Smooth muscle cell (in vitro differentiated cells): ENCODE data around the gene RAPGEF3. TPM values are rescaled to one million over a fixed set of nuclear protein-coding genes. Genes with fewer than 3 reads are reported as not detected.

Source experiments
- DNase-seq: peaks from one replicate; lab custom pipeline; 2025; ENCODE audit not compliant: unreplicated experiment; lab: John Stamatoyannopoulos, UW
- H2AFZ ChIP-seq: fragments of 200-600 bp; sonication (generic); 2 replicates; pipeline ENCODE4 v1.6.0; 2016; ENCODE audit warnings: antibody characterized with exemption, low read depth, mild to moderate bottlenecking
- H3F3A ChIP-seq: fragments of 200-600 bp; sonication (generic); 2 replicates; pipeline ENCODE4 v1.6.0; 2017; ENCODE audit warnings: antibody characterized with exemption, low read depth
- H3K27ac ChIP-seq: fragments of 200-600 bp; sonication (generic); 2 replicates; pipeline ENCODE4 v1.5.1; 2016; ENCODE audit warnings: low read depth, mild to moderate bottlenecking
- H3K27me3 ChIP-seq: fragments of 200-600 bp; sonication (generic); 2 replicates; pipeline ENCODE4 v1.6.1; 2016; ENCODE audit warnings: low read depth, mild to moderate bottlenecking
- H3K36me3 ChIP-seq: fragments of 200-600 bp; sonication (generic); 2 replicates; pipeline ENCODE4 v1.5.1; 2016; ENCODE audit warnings: low read depth
- H3K4me1 ChIP-seq: fragments of 200-600 bp; sonication (generic); 2 replicates; pipeline ENCODE4 v1.5.1; 2016; ENCODE audit warnings: low read depth
- H3K4me2 ChIP-seq: fragments of 200-600 bp; sonication (generic); 2 replicates; pipeline ENCODE4 v1.6.0; 2016; ENCODE audit warnings: mild to moderate bottlenecking
- H3K4me3 ChIP-seq: fragments of 200-600 bp; sonication (generic); 2 replicates; pipeline ENCODE4 v1.5.1; 2016; ENCODE audit warnings: mild to moderate bottlenecking
- H3K79me2 ChIP-seq: fragments of 200-600 bp; sonication (generic); 2 replicates; pipeline ENCODE4 v1.6.0; 2016; ENCODE audit warnings: low read depth, mild to moderate bottlenecking
- H3K9ac ChIP-seq: fragments of 200-600 bp; sonication (generic); 2 replicates; pipeline ENCODE4 v1.6.0; 2016; ENCODE audit warnings: low read depth
- H3K9me3 ChIP-seq: fragments of 200-600 bp; sonication (generic); replicated peaks from 2 replicates; pipeline ENCODE4 v1.5.1; 2016; ENCODE audit warnings: low read depth
- H4K20me1 ChIP-seq: fragments of 200-600 bp; sonication (generic); 2 replicates; pipeline ENCODE4 v1.6.0; 2016; ENCODE audit warnings: low read depth
- CTCF ChIP-seq: fragments of 200-600 bp; sonication (generic); IDR thresholded peaks from 2 replicates; pipeline ENCODE4 v1.5.1; 2017; ENCODE audit warnings: borderline replicate concordance, mild to moderate bottlenecking, antibody characterized with exemption; ENCODE audit not compliant: insufficient read depth, poor library complexity, severe bottlenecking
- WGBS: methylation state at CpG from one replicate; pipeline ENCODE4 v1.1.7; 2016; ENCODE audit warnings: low lambda C conversion rate; 5-methylcytosine and 5-hydroxymethylcytosine counted together
- polyA plus RNA-seq: library from polyadenylated mRNA; unstranded; fragments of >200 nt; fragmentation: Nextera tagmentation; extraction: Ambion mirVana; gene quantifications from 2 replicates; pipeline ENCODE4 v1.2.1, GENCODE V29; 2016
- total RNA-seq: library from RNA; depleted of rRNA; stranded (reverse); fragments of >200 nt; gene quantifications from 2 replicates; pipeline ENCODE4 v1.2.3, GENCODE V29; 2014

Gene RAPGEF3
- total and polyA plus RNA-seq, 2 experiments from 2014 or later = 1.9 to 5.6 TPM

GRCh38 chr12:47735649-47736048 is 23.0 kb downstream of the RAPGEF3 start:
- no peak for TF ChIP-seq CTCF
- no peaks in the 10 kb centered on the region for H4K20me1 ChIP-seq
- H3K27me3 ChIP-seq = no peaks in the 10 kb centered on the region
- H3K4me3 ChIP-seq = no peak overlapping the region
- WGBS = 79% methylated on average over 11 of the region's 11 CpGs
- H3K27ac ChIP-seq = no peak overlapping the region
- no peaks in the 10 kb centered on the region for H3K36me3 ChIP-seq
- H3K79me2 ChIP-seq = no peaks in the 10 kb centered on the region
- H3K9ac ChIP-seq = no peak overlapping the region
- no peaks in the 10 kb centered on the region for H3K9me3 ChIP-seq
- no peak overlapping the region for H2AFZ ChIP-seq
- no peak for DNase-seq
- no peak overlapping the region for H3K4me2 ChIP-seq
- H3F3A ChIP-seq = no peaks in the 10 kb centered on the region
- H3K4me1 ChIP-seq = peaks cover 11% of the 10 kb centered on the region

GRCh38 chr12:47734725-47735480 is 23.8 kb downstream of the RAPGEF3 start:
- no peak overlapping the region for H3K27ac ChIP-seq
- H3K36me3 ChIP-seq = no peaks in the 10 kb centered on the region
- no peak overlapping the region for H3K4me2 ChIP-seq
- H2AFZ ChIP-seq = no peak overlapping the region
- H3K27me3 ChIP-seq = no peaks in the 10 kb centered on the region
- no peaks in the 10 kb centered on the region for H4K20me1 ChIP-seq
- H3F3A ChIP-seq = no peaks in the 10 kb centered on the region
- no peaks in the 10 kb centered on the region for H3K79me2 ChIP-seq
- 68% methylated on average over 11 of the region's 12 CpGs for WGBS
- peaks cover 11% of the 10 kb centered on the region for H3K4me1 ChIP-seq
- H3K9me3 ChIP-seq = no peaks in the 10 kb centered on the region
- TF ChIP-seq CTCF = no peak
- no peak for DNase-seq
- H3K4me3 ChIP-seq = no peak overlapping the region
- H3K9ac ChIP-seq = no peak overlapping the region

GRCh38 chr12:47733142-47733541 is 25.5 kb downstream of the RAPGEF3 start:
- Histone ChIP-seq H3K4me1 (peaks cover 11% of the 10 kb centered on the region), H3K4me2 (no peak overlapping the region), H3K4me3 (no peak overlapping the region), H4K20me1 (no peaks in the 10 kb centered on the region), H3K9me3 (no peaks in the 10 kb centered on the region), H3K27me3 (no peaks in the 10 kb centered on the region), H3K9ac (no peak overlapping the region), H3K79me2 (no peaks in the 10 kb centered on the region), H3K27ac (no peak overlapping the region), H3K36me3 (no peaks in the 10 kb centered on the region), H3F3A (no peaks in the 10 kb centered on the region), H2AFZ (no peak overlapping the region)
- WGBS = 83% methylated on average over 4 of the region's 4 CpGs
- no peak for DNase-seq
- TF ChIP-seq CTCF = no peak

GRCh38 chr12:47732504-47732903 is 26.2 kb downstream of the RAPGEF3 start:
- no peaks in the 10 kb centered on the region for H3F3A ChIP-seq
- no peak overlapping the region for H3K4me2 ChIP-seq
- H2AFZ ChIP-seq = no peak overlapping the region
- TF ChIP-seq CTCF = no peak
- H3K9ac ChIP-seq = no peak overlapping the region
- H3K4me1 ChIP-seq = peaks cover 11% of the 10 kb centered on the region
- no peak for DNase-seq
- no peaks in the 10 kb centered on the region for H3K36me3 ChIP-seq
- no peaks in the 10 kb centered on the region for H4K20me1 ChIP-seq
- no peaks in the 10 kb centered on the region for H3K9me3 ChIP-seq
- no peaks in the 10 kb centered on the region for H3K79me2 ChIP-seq
- no peak overlapping the region for H3K4me3 ChIP-seq
- H3K27me3 ChIP-seq = no peaks in the 10 kb centered on the region
- WGBS = 90% methylated on average over 2 of the region's 2 CpGs
- H3K27ac ChIP-seq = no peak overlapping the region
